Iris pigment epithelial cell (primary cell): ENCODE results near the gene HIVEP3.

Source experiments
- DNase-seq: peaks from one replicate; pipeline ENCODE4 v3.0.0-alpha.2; 2011; ENCODE audit warnings: low read depth

The HIVEP3 gene

DNA sequence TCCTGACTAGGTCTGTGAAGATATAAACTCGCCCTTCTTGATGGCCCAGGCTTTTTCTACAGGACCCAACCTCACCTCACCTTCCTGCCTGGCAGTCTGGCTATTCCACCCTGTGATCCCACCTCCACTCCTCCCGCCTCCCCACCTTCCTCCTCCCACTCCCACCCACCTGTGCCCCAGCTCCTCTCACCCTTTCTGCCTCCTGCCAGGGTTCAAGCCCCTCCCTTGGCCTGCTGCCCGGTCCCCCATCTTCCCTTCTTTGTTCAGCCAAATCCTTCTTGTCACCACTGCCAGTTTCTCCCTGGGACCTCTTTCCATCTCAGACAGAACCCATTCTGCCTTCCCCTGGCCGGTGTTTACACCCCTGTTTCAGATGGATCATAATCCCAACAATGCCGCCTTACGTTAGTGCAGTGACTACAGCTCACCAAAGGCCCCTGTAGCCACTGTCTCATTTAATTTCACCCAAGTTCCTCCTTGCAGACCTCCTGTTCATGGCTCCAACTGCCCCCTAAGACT lies 306.7 kb downstream of the HIVEP3 start:
- no peak for DNase-seq

- DNase-seq: no peak
These were observed 307.4 kb downstream of the HIVEP3 start for GRCh38 chr1:41611068-41611931.

GRCh38 chr1:41610361-41610760 lies 308.4 kb downstream of the HIVEP3 start:
- no peak for DNase-seq

GRCh38 chr1:41609166-41609883 lies 309.4 kb downstream of the HIVEP3 start:
- DNase-seq: no peak

- peak; percentile 54 for DNase-seq
These were observed 310.5 kb downstream of the HIVEP3 start for GRCh38 chr1:41608211-41608610.

DNA sequence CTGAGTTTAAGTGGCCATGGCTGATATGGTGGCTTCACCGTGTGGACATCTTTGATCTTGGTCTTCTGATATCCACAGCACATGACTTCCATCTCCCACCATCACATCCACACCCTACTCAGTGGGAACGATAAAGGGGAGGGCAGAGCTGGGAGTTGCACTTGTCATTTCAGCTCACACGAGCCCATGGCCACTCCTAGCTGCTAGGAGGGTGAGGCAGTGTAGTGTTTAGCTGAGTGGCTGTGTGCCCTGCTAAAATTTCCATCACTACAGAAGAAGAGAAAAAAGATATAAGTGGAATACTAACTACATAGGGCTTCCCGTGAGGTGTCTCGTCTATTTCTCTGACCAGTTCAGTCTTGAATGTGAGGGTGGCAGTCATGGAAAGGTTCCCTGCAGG lies 310.9 kb downstream of the HIVEP3 start:
- DNase-seq: no peak

- DNase-seq: peak; percentile 42
These were observed 318.8 kb downstream of the HIVEP3 start for GRCh38 chr1:41599912-41600311.

DNA sequence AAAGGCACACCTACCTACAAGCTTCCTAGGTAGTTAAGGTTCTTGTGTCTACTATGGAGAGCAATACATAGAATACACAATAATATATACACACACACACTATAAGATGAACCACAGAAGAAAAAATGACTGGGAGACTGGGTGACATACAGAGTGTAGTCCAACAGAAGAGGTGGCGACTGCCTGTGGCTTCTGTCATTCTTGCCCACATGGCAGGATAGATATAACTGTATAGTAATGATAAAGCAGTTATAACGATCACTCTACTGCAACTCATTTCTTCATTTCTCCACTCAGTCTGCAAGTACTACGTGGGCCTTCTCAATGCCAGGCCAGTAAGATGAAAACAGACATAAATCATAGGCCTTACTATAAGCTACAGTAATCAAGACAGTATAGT lies 320.4 kb downstream of the HIVEP3 start:
- DNase-seq: no peak

- DNase-seq: no peak
These were observed 326.1 kb downstream of the HIVEP3 start for GRCh38 chr1:41592451-41593125.

- DNase-seq: no peak
These were observed 326.8 kb downstream of the HIVEP3 start for GRCh38 chr1:41591891-41592290.

- DNase-seq: no peak
These were observed 328.4 kb downstream of the HIVEP3 start for GRCh38 chr1:41590331-41590730.

- no peak for DNase-seq
These were observed 329.3 kb downstream of the HIVEP3 start for GRCh38 chr1:41589395-41589794.

GRCh38 chr1:41588334-41588875 lies 330.3 kb downstream of the HIVEP3 start:
- DNase-seq: no peak

DNA sequence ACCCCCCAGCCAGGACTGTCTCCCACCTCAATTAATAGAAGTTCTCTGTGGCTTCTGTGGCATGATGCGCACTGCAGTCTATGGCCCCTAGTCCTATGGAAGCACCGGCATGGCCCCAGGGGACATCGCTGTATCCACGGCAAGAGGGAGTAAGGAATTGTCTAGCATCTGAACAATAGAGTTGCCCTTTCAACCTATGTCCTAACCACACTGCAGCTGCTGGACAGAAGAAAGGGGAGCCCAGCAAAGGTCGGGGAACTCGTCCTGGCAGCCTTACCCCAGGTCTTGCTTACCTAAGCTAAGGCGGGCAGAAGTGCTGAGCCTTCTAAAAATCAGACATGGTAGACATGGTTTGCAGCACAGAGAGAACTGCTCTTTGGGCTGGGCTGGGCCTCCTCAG lies 330.9 kb downstream of the HIVEP3 start:
- DNase-seq: no peak

DNA sequence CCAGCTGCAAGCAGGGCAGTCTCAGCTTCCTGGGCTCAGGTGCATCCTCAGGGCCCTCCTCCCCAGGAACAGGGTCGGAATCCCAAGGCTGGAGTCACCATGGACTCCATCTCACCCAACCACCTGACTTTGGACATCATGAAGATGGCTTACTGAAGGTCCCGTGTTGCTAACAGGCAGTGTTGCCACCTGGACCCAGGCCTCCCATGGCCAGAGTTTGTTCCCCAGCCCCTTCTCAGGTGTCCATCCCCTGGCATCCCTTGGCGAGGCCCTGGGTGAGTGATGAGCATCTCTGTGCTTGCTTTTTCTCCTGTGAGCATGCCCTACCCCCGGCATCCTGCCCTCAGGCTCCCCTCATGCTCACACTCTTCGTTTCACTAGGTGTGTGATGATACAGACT lies 332.5 kb downstream of the HIVEP3 start:
- no peak for DNase-seq

- no peak for DNase-seq
These were observed 334.8 kb downstream of the HIVEP3 start for GRCh38 chr1:41583658-41584547.

- DNase-seq: no peak
These were observed 335.7 kb downstream of the HIVEP3 start for GRCh38 chr1:41582851-41583657.

- no peak for DNase-seq
These were observed 336.4 kb downstream of the HIVEP3 start for GRCh38 chr1:41582351-41582750.

GRCh38 chr1:41582004-41582325 lies 336.8 kb downstream of the HIVEP3 start:
- no peak for DNase-seq

DNA sequence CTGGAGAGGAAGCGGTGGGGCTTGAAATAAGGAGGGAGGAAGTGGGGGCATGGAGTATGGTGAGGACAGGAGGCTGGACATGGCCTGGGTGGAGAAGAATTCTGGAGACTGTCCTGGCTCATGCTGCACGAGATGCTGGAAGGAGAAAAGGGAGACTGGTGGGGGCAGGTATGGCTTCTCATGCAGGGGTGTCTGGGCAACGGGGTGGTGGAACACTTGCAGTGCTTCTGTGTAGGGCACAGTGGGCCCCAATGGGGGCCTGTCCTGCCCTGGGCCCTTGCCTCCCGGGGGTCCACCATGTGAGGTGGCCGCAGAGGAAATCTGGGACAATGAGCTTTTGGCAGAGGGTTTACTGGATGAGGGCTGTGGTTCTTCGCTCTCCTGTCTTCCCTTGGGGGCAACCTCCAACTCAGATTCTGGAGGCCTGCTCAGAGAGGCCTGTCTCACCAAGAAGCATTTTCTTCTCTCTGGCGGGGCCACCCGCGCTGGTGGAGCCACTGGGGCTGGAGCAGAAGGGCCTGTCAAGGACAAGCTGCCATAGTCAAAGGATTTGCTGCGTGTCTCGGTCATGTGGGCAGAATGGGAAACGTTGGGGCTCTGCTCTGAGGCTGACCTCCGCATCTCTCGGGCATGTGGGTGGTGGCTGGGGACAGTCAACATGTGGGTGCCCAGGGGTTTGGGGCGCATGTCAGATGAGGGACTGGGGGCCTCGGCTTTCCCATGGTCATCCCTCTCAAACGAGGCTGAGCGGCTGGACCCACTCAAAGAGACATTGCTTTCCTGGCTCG lies 337.3 kb downstream of the HIVEP3 start:
- DNase-seq: no peak
